ENCODE data around the gene NUP50. TPM values are rescaled to one million over a fixed set of nuclear protein-coding genes. Genes with fewer than 3 reads are reported as not detected.

Gene NUP50
- total RNA-seq, 2 donors from 2014 or later: 14.3 to 20.8 TPM

GRCh38 chr22:45181766-45182165 is 18.0 kb downstream of the NUP50 start:
- no peaks in the 10 kb centered on the region for H3K27me3 ChIP-seq
- no peak overlapping the region for H3K27ac ChIP-seq
- TF ChIP-seq CTCF (IDR thresholded peaks at IDR 0.05): no peak
- no peaks in the 10 kb centered on the region for H3K4me1 ChIP-seq
- DNase-seq (ENCODE audit: low spot score): no peak
- H3K9me3 ChIP-seq: no peaks in the 10 kb centered on the region
- H3K36me3 ChIP-seq: peaks cover 76% of the 10 kb centered on the region
- no peak overlapping the region for H3K4me3 ChIP-seq

- Histone ChIP-seq H3K36me3 (peaks cover 67% of the 10 kb centered on the region), H3K27ac (no peak overlapping the region), H3K4me3 (no peak overlapping the region), H3K9me3 (no peaks in the 10 kb centered on the region), H3K27me3 (no peaks in the 10 kb centered on the region), H3K4me1 (no peaks in the 10 kb centered on the region)
- no peak for TF ChIP-seq CTCF (IDR thresholded peaks at IDR 0.05)
- no peak for DNase-seq (ENCODE audit: low spot score)
Observed at GRCh38 chr22:45183974-45184373, 20.2 kb downstream of the NUP50 start.

- no peak for DNase-seq (ENCODE audit: low spot score)
- no peak overlapping the region for H3K27ac ChIP-seq
- H3K27me3 ChIP-seq: no peaks in the 10 kb centered on the region
- no peak overlapping the region for H3K4me3 ChIP-seq
- H3K4me1 ChIP-seq: no peaks in the 10 kb centered on the region
- no peak for TF ChIP-seq CTCF (IDR thresholded peaks at IDR 0.05)
- H3K9me3 ChIP-seq: no peaks in the 10 kb centered on the region
- peaks cover 47% of the 10 kb centered on the region for H3K36me3 ChIP-seq
Observed at GRCh38 chr22:45185718-45186514, 22.2 kb downstream of the NUP50 start.

GRCh38 chr22:45187891-45188290 is 24.2 kb downstream of the NUP50 start:
- TF ChIP-seq CTCF (IDR thresholded peaks at IDR 0.05): no peak
- Histone ChIP-seq H3K36me3 (peaks cover 33% of the 10 kb centered on the region), H3K4me1 (peaks cover 0 to 3% of the 10 kb centered on the region in 2 donors), H3K27ac (no peak overlapping the region), H3K27me3 (no peaks in the 10 kb centered on the region), H3K4me3 (no peak overlapping the region), H3K9me3 (no peaks in the 10 kb centered on the region)
- DNase-seq (ENCODE audit: low spot score): no peak

- no peak overlapping the region for H3K4me3 ChIP-seq
- H3K36me3 ChIP-seq: peaks cover 25% of the 10 kb centered on the region
- H3K27me3 ChIP-seq: no peaks in the 10 kb centered on the region
- no peak for TF ChIP-seq CTCF (IDR thresholded peaks at IDR 0.05)
- no peak for DNase-seq (ENCODE audit: low spot score)
- peaks cover 0 to 4% of the 10 kb centered on the region in 2 donors for H3K4me1 ChIP-seq
- no peaks in the 10 kb centered on the region for H3K9me3 ChIP-seq
- no peak overlapping the region for H3K27ac ChIP-seq
Observed at GRCh38 chr22:45188779-45189178, 25.1 kb downstream of the NUP50 start.

Data from right atrium auricular region (tissue), 2 donors.